GM18507 (cell line): Measurements from ENCODE around the gene GSG1L.

Experiments
- DNase-seq: peaks from one replicate; pipeline ENCODE4 v3.0.0; 2011; ENCODE audit warnings: low read depth; ENCODE audit not compliant: insufficient read length; ENCODE audit errors: extremely low spot score
- FAIRE-seq: peaks from 2 replicates; lab custom pipeline; 2011; peaks lifted over from hg19 to GRCh38; lab: Jason Lieb, UNC

GSG1L gene

DNA sequence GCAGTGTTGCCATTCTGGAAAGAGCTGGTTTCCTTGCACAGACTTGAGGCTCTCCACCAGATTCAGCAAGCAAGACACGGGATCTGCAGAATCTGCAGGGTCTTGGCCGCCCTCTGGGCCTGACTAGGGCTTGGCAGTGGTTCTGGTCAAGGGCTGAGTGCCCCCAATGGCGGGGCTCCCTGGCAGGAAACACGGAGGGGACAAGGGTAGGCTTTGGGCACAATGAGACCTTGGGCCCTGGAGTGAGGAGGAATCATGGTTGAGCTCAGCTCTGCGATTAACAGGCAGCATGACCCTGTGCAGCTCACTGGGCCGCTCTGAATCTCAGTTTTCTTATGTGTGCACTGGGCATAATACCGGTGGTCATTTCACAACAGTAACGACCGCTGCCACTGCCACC lies 249.9 kb downstream of the GSG1L start:
- FAIRE-seq (no peak), DNase-seq (no peak)

DNA sequence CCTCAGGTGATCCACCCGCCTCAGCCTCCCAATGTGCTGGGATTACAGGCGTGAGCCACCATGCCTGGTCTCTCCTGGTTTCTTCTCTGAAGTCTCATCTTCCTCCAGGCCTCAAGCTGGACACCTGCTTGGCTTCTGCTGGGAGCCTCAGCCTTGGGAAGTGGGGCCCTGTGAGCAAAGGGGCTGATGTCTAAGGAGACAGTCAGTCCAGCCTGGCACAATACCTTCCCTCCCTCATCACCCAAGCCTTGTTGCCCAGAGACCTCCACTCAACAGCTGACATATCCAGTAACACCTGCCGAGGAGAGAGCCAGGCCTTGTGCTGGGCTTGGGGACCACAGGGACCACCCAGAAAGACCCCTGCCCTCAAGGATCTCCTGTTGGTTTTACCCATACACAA lies 251.6 kb downstream of the GSG1L start:
- FAIRE-seq (no peak), DNase-seq (no peak)

GRCh38 chr16:27806986-27807385 lies 256.5 kb downstream of the GSG1L start:
- DNase-seq = no peak
- FAIRE-seq = no peak

DNA sequence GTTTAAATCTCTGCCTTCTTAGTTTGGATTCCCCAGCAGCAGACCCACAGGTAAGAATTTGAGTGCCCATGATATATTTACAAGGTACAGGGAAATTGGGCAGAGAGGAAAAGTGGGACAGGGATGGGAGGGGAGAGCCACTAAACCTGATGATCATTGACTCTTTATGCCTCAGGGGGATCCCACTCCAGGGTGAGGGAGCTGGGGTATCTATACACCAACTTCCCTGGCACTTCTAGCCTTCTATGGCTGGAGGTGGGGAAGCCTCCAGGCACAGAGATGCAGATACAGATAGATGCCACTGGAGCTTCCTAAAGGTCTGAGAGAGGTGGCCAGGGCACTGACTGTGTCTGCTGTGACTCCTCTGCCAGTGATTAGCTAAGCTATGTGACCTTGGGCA lies 257.1 kb downstream of the GSG1L start:
- FAIRE-seq = no peak
- DNase-seq = no peak

- FAIRE-seq (no peak), DNase-seq (no peak)
These were observed 257.6 kb downstream of the GSG1L start for GRCh38 chr16:27805828-27806351.

- DNase-seq (no peak), FAIRE-seq (no peak)
These were observed 259.6 kb downstream of the GSG1L start for GRCh38 chr16:27803775-27804549.

DNA sequence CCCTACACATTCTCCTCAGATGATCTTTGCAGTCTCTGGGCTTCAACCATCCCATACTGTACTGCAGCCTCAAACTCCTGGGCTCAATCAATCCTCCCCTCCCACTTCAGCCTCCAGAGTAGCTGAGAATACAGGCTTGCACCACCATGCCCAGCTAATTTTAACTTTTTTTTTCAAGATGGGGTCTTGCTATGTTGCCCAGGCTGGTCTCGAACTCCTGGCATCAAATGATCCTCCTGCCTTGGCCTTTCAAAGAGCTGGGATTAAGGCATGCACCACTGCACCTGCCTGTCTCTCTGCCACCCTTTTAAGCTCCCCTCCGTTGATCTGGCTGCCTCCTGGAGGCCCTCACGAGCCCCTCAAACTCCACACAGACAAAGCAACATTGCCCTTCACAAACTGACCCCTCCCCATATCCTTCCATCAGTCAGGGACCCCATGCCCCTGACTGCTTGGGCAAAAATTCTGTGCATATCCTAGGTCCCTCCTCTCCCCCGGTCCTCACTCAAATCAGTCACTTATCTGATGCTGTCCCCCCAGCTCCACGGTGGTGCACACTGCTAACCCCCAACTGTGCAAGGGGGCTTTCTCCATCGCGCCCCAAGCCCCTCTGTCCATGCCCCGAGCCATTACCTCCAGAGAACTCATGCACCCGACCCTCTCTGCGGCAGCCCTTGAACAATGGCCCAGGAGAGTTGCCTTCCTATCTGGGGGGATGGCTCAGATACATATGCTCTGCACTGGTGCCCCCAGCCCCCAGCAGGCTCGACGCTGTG lies 260.7 kb downstream of the GSG1L start:
- DNase-seq (no peak), FAIRE-seq (no peak)

GRCh38 chr16:27801289-27801945 lies 262.1 kb downstream of the GSG1L start:
- FAIRE-seq (no peak), DNase-seq (no peak)

- FAIRE-seq (no peak), DNase-seq (no peak)
These were observed 262.7 kb downstream of the GSG1L start for GRCh38 chr16:27800817-27801216.

- FAIRE-seq (no peak), DNase-seq (no peak)
These were observed 263.6 kb downstream of the GSG1L start for GRCh38 chr16:27799896-27800295.

DNA sequence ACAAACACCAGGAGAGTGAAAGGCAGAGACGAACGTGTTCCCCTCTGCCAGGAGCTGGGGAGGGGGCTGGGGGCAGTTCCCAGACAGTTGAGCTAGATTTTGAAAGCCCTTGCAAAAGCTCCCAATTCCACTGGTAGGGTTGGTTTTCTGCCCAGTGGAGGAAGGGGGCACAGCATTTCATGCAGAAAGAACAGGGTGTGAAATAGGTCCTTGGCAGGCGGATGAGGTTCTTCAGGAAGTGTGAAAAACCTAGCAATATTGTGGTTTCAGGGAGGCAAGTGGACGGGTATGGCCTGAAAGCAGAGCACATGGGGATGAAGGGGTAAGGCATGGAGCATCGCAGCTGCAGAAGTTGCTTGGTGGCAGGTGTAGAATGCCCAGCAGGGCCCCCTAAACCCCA lies 265.3 kb downstream of the GSG1L start:
- DNase-seq (no peak), FAIRE-seq (no peak)

DNA sequence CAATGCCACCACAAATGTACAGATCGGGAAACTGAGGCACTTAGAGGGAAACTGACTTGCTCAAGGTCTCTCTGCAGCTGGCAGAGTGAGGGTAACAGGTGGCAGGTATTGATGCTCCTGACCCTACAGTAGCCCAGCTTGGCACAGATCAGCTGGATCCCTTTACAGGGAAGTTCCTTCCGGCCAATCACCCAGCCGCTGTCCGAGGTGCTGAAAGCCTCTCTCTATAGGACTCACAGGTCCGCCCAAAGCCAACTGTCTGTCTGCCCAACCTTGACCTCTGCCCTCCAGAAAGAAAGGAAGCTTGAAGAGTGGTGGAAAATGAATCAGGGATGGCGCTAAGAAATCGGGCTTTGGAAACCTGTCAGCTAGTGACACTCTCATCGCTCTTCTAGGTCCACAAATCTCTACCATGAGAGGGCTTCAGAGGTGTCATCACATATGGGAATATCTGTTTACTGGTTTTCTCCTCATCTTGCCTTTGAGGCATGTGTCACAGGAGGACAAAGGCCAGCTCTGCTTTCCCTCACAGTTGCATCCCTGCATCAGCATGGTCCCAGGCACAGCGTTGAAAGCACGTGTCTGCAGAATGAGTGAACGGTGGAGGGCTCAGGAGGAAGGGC lies 267.4 kb downstream of the GSG1L start:
- DNase-seq (no peak), FAIRE-seq (no peak)

DNA sequence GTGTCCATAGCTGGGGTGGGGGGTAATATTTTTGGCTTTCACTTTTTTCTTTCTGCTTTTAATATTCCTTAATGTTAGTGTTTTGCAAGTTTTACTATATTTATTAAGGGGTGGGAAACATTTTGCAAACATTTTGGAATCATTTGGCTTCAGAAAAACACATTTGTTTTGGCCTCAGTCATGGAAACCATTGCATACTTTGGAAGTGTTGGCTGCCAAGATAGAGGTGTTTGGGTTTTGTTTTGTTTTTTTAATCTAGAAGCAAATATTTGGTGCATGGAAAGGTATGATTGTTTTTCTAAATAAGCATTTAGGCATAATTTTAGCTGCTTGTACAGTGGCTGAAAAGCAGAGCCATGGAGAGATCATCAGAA lies 270.3 kb downstream of the GSG1L start:
- no peak for FAIRE-seq

GRCh38 chr16:27792486-27793248 lies 270.8 kb downstream of the GSG1L start:
- FAIRE-seq (no peak), DNase-seq (no peak)

More for the DNA sequence above, 270.3 kb downstream of the GSG1L start:
- no peak for DNase-seq

- no peak for DNase-seq
- FAIRE-seq = no peak
These were observed 272.2 kb downstream of the GSG1L start for GRCh38 chr16:27791404-27791719.

GRCh38 chr16:27790546-27791403 lies 272.7 kb downstream of the GSG1L start:
- FAIRE-seq (no peak), DNase-seq (no peak)

DNA sequence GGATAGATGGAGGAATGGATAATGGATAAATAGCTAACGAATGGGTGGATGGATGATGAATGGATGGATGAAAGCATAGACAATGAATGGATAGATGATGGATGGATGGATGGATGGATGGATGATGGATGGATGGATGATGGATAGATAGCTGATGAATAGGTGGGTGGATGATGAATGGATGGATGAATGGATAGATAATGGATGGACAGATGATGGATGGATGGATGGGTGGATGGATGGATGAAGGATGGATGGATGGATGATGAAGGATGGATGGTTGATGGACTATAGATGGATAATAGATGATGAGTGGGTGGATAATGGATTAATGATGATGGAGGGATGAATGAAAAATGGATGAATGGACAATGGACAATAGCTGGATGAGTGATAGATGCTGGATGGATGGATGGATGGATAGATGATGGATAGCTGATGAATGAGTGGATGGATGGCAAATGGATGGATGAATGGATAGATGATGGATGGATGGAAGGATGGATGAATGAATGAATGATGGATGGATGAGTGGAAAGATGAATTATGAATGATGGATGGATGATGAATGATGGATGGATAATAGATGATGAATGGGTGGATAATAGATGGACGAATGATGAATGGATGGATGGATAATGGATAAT lies 273.8 kb downstream of the GSG1L start:
- no peak for DNase-seq
- no peak for FAIRE-seq

DNA sequence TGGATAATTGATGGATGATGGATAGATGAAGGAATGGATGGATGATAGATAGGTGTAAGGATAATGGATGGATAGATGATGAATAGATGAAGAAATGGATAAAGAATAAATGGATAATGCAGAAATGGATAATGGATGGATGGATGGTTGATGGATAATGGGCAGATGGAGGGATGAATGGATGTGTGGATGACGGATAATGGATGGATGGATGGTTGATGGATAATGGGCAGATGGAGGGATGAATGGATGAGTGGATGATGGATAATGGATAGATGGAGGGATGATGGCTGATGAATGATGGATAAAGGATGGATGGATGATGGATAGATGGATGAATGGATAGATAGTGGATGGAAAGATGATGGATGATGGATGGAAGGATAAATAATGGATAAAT lies 274.4 kb downstream of the GSG1L start:
- no peak for DNase-seq
- FAIRE-seq = no peak
